OCI-LY7 (cell line): Measurements from ENCODE around the gene S100A3. TPM values are rescaled to one million over a fixed set of nuclear protein-coding genes. Genes with fewer than 3 reads are reported as not detected.

Source experiments
- BruUV-seq: library from RNA; stranded (reverse); fragments of 400-500 nt; replicated peaks from 2 replicates; lab custom pipeline; 2021; lab: Mats Ljungman, UMichigan
- CTCF ChIA-PET: fragments of 300-600 bp; sonication (Branson Sonifier 250); formaldehyde crosslinking; loops from one replicate; lab custom pipeline; 2022; ENCODE audit warnings: antibody characterized with exemption; ENCODE audit not compliant: unreplicated experiment; lab: Charles Lee
- POLR2A ChIA-PET: fragments of 300-600 bp; sonication (Branson Sonifier 250); formaldehyde crosslinking; loops from one replicate; lab custom pipeline; 2022; ENCODE audit warnings: antibody characterized with exemption; lab: Charles Lee
- DNase-seq: peaks from one replicate; pipeline ENCODE4 v3.0.0-alpha.2; 2015; ENCODE audit warnings: low spot score
- H2AFZ ChIP-seq: fragments of 200-600 bp; sonication (generic), shearing (Covaris generic); 2 replicates; pipeline ENCODE4 v1.6.1; 2014; ENCODE audit warnings: mild to moderate bottlenecking, antibody characterized with exemption, low read length, moderate library complexity
- H3K27ac ChIP-seq: fragments of 200-600 bp; sonication (generic); 2 replicates; pipeline ENCODE4 v1.5.1; 2014; ENCODE audit warnings: mixed run types, low read depth, mild to moderate bottlenecking, moderate library complexity, low read length, inconsistent platforms; ENCODE audit not compliant: poor library complexity, severe bottlenecking
- H3K36me3 ChIP-seq: fragments of 200-600 bp; sonication (generic); 2 replicates; pipeline ENCODE4 v1.6.1; 2014; ENCODE audit warnings: mild to moderate bottlenecking, antibody characterized with exemption, low read length, moderate library complexity, mixed read lengths; ENCODE audit not compliant: insufficient read depth
- H3K4me1 ChIP-seq: fragments of 200-600 bp; sonication (generic); 2 replicates; pipeline ENCODE4 v1.5.1; 2014; ENCODE audit warnings: mild to moderate bottlenecking, low read length; ENCODE audit not compliant: insufficient read depth, poor library complexity, severe bottlenecking
- H3K4me2 ChIP-seq: fragments of 200-600 bp; sonication (generic); 2 replicates; pipeline ENCODE4 v1.6.1; 2014; ENCODE audit warnings: mild to moderate bottlenecking, low read length
- H3K4me3 ChIP-seq: fragments of 200-600 bp; sonication (generic); 2 replicates; pipeline ENCODE4 v1.5.1; 2014; ENCODE audit warnings: mild to moderate bottlenecking, low read depth, low read length; ENCODE audit not compliant: poor library complexity, severe bottlenecking
- H3K79me2 ChIP-seq: fragments of 200-600 bp; sonication (generic); 2 replicates; pipeline ENCODE4 v1.6.1; 2016; ENCODE audit warnings: low read depth, mild to moderate bottlenecking, low read length, moderate library complexity, mixed read lengths; ENCODE audit not compliant: insufficient read depth
- H3K9me2 ChIP-seq: fragments of 200-600 bp; sonication (generic); 2 replicates; pipeline ENCODE4 v1.6.1; 2016; ENCODE audit warnings: mild to moderate bottlenecking, low read length, mixed read lengths; ENCODE audit not compliant: insufficient read depth
- H3K9me3 ChIP-seq: fragments of 200-600 bp; sonication (generic); 2 replicates; pipeline ENCODE4 v1.6.1; 2014; ENCODE audit warnings: mild to moderate bottlenecking, mixed run types, low read length, mixed read lengths
- H4K20me1 ChIP-seq: fragments of 200-600 bp; sonication (generic); 2 replicates; pipeline ENCODE4 v1.6.1; 2014; ENCODE audit warnings: mild to moderate bottlenecking, antibody characterized with exemption, low read length, moderate library complexity, mixed read lengths; ENCODE audit not compliant: insufficient read depth
- CTCF ChIP-seq: fragments of 200-600 bp; sonication (generic); conservative IDR thresholded peaks from 2 replicates; pipeline ENCODE4 v1.5.1; 2014; ENCODE audit warnings: mild to moderate bottlenecking, antibody characterized with exemption, low read length, moderate library complexity, mixed read lengths
- EZH2phosphoT487 ChIP-seq: fragments of 200-600 bp; sonication (generic); IDR thresholded peaks from 2 replicates; pipeline ENCODE4 v1.6.1; 2018; ENCODE audit warnings: low read depth, borderline replicate concordance, mild to moderate bottlenecking, mixed run types, antibody characterized with exemption, low read length, moderate library complexity, mixed read lengths
- intact Hi-C: fragments of 100-400 bp; cut with micrococcal nuclease; formaldehyde crosslinking; loops from one replicate; pipeline ENCODE4 v1.10.0; 2022; ENCODE audit not compliant: unreplicated experiment
- total RNA-seq, 2 experiments: library from RNA; depleted of rRNA in 1 of 2; stranded (reverse); fragments of >200 nt in 1 of 2; shearing (Covaris generic) in 1 of 2; gene quantifications; 2 replicates each; pipeline ENCODE4 v1.2.3, GENCODE V29; 2014 to 2022

S100A3 gene
- total RNA-seq, 2 experiments from 2014 or later: not detected

DNA sequence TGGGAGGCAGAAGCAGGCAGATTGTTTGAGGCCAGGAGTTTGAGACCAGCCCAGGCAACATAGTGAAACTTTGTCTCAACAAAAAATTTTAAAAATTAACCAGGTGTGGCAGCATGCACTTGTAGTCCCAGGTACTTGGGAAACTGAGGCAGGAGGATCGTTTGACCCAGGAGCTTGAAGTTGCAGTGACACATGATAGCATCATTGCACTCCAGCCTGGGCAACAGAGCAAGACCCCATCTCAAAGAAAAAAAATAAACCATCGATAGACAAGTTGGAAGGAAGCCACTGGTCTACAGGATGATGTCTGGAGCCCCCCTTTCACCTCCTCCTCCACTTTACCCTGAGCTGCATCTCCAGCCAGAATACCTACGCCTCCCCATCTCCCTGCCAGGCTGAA lies 29.8 kb downstream of the S100A3 start:
- H3K9me2 ChIP-seq: no peaks in the 10 kb centered on the region
- H4K20me1 ChIP-seq: no peaks in the 10 kb centered on the region
- H3K79me2 ChIP-seq: no peaks in the 10 kb centered on the region
- H2AFZ ChIP-seq: no peak overlapping the region
- H3K4me1 ChIP-seq: peaks cover 7% of the 10 kb centered on the region
- BruUV-seq: no TSS peak
- POLR2A ChIA-PET: no interaction called here
- intact Hi-C loops: loop anchor here (10.0 kb wide), 2 partner anchors 156 to 466 kb away; partner anchors contain the start of genes ILF2, NPR1 and RAB13
- no peaks in the 10 kb centered on the region for H3K36me3 ChIP-seq
- H3K27ac ChIP-seq: no peak overlapping the region
- H3K4me3 ChIP-seq: no peak overlapping the region
- CTCF ChIA-PET: no interaction called here
- H3K9me3 ChIP-seq: no peaks in the 10 kb centered on the region
- no peak for DNase-seq
- H3K4me2 ChIP-seq: no peak overlapping the region
- no peak for TF ChIP-seq CTCF
- no peak for TF ChIP-seq EZH2phosphoT487

DNA sequence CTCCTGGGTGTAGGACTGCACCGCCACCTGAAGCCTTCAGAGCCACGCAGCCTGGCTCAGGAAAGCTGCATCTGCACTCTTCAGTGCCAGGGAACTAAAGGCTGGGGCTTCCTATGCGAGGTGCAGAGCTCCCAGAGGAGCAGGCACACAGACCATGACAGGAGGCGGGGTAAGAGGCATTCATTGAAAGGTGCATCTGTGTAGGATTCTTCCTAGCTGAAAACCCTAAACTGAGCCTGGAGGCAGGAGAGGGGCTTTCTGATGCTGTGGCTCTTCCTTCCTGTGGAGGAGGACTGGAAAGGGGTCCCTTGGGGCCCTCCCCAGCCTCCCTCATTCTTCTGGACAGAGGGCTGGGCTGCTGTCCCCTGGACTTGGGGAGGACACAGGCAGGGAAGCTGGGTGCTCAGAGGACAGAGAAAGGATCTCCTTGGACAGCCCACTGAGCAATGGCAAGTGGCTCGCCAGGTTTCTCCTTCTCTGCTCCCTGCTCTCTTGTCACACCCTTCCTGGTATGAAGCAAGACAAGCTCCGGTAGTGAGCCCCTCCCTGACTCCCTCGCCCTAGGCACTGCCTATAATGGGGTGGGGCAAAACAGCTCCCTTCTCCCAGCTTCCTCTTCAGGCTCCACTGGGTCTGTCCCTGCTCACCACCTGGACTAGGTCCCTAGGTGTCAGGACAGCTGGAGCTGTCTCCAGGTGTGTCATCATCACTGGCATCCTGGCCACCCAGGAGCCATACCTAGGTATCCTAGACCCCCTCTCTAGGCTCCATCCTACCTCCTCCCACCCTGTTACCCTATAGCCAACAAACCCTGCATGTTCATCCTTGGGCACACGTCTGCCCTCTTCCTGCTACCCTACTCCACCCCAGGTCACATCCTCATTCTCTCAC lies 33.3 kb downstream of the S100A3 start:
- Histone ChIP-seq H3K27ac (no peak overlapping the region), H3K9me2 (no peaks in the 10 kb centered on the region), H3K4me3 (no peak overlapping the region), H3K9me3 (no peaks in the 10 kb centered on the region), H4K20me1 (no peaks in the 10 kb centered on the region), H3K36me3 (no peaks in the 10 kb centered on the region), H3K4me2 (no peak overlapping the region), H3K79me2 (no peaks in the 10 kb centered on the region), H2AFZ (no peak overlapping the region), H3K4me1 (peaks cover 7% of the 10 kb centered on the region)
- no peak for TF ChIP-seq EZH2phosphoT487
- no peak for TF ChIP-seq CTCF
- CTCF ChIA-PET: no interaction called here
- intact Hi-C loops: loop anchor here (10.0 kb wide), 2 partner anchors 159 to 469 kb away; partner anchors contain the start of genes ILF2, NPR1 and RAB13
- no peak for DNase-seq
- BruUV-seq: no TSS peak
- POLR2A ChIA-PET: interaction anchor here (0.6 kb wide), 1 partner anchor 174 kb away, joined by 3 read pairs; no protein-coding TSS in a partner anchor

GRCh38 chr1:153513666-153514065 lies 35.4 kb downstream of the S100A3 start:
- H3K9me3 ChIP-seq: no peaks in the 10 kb centered on the region
- H3K4me3 ChIP-seq: no peak overlapping the region
- H4K20me1 ChIP-seq: no peaks in the 10 kb centered on the region
- no peak overlapping the region for H3K27ac ChIP-seq
- no peaks in the 10 kb centered on the region for H3K9me2 ChIP-seq
- ChIA-PET POLR2A (no interaction called here), CTCF (no interaction called here)
- no peak for DNase-seq
- peaks cover 6% of the 10 kb centered on the region for H3K4me1 ChIP-seq
- H3K79me2 ChIP-seq: no peaks in the 10 kb centered on the region
- no peak overlapping the region for H2AFZ ChIP-seq
- TF ChIP-seq EZH2phosphoT487 (no peak), CTCF (no peak)
- no peaks in the 10 kb centered on the region for H3K36me3 ChIP-seq
- intact Hi-C loops: loop anchor here (10.0 kb wide), 2 partner anchors 161 to 471 kb away; partner anchors contain the start of genes ILF2, NPR1 and RAB13
- BruUV-seq: no TSS peak
- no peak overlapping the region for H3K4me2 ChIP-seq
